Hepatocyte (in vitro differentiated cells): Measurements from ENCODE around the gene CST7. TPM values are rescaled to one million over a fixed set of nuclear protein-coding genes. Genes with fewer than 3 reads are reported as not detected.

Source experiments
- DNase-seq: peaks from one replicate; pipeline ENCODE4 v3.0.0-alpha.2; 2016; ENCODE audit warnings: low spot score
- H2AFZ ChIP-seq: fragments of 200-600 bp; sonication (generic); 2 replicates; pipeline ENCODE4 v1.6.0; 2016; ENCODE audit warnings: antibody characterized with exemption, mild to moderate bottlenecking
- H3K27ac ChIP-seq: fragments of 200-600 bp; sonication (generic); 2 replicates; pipeline ENCODE4 v1.5.1; 2016; ENCODE audit warnings: mild to moderate bottlenecking
- H3K27me3 ChIP-seq: fragments of 200-600 bp; sonication (generic); 2 replicates; pipeline ENCODE4 v1.6.1; 2016
- H3K36me3 ChIP-seq: fragments of 200-600 bp; sonication (generic); replicated peaks from 2 replicates; pipeline ENCODE4 v1.5.1; 2016; ENCODE audit warnings: low read depth; ENCODE audit not compliant: insufficient read depth
- H3K4me1 ChIP-seq: fragments of 200-600 bp; sonication (generic); 2 replicates; pipeline ENCODE4 v1.5.1; 2016; ENCODE audit warnings: mild to moderate bottlenecking, moderate library complexity; ENCODE audit not compliant: insufficient read depth
- H3K4me2 ChIP-seq: fragments of 200-600 bp; sonication (generic); 2 replicates; pipeline ENCODE4 v1.6.0; 2016
- H3K4me3 ChIP-seq: fragments of 200-600 bp; sonication (generic); 2 replicates; pipeline ENCODE4 v1.5.1; 2016; ENCODE audit warnings: mild to moderate bottlenecking
- H3K79me2 ChIP-seq: fragments of 200-600 bp; sonication (generic); 2 replicates; pipeline ENCODE4 v1.6.0; 2017; ENCODE audit warnings: mild to moderate bottlenecking
- H3K9me2 ChIP-seq: fragments of 200-600 bp; sonication (generic); replicated peaks from 2 replicates; pipeline ENCODE4 v1.6.0; 2017; ENCODE audit warnings: mild to moderate bottlenecking; ENCODE audit not compliant: insufficient read depth
- H3K9me3 ChIP-seq: fragments of 200-600 bp; sonication (generic); 2 replicates; pipeline ENCODE4 v1.5.1; 2016; ENCODE audit warnings: low read depth, mild to moderate bottlenecking
- H4K20me1 ChIP-seq: fragments of 200-600 bp; sonication (generic); 2 replicates; pipeline ENCODE4 v1.6.0; 2016; ENCODE audit warnings: mild to moderate bottlenecking; ENCODE audit not compliant: insufficient read depth, poor library complexity, severe bottlenecking
- CTCF ChIP-seq: fragments of 200-600 bp; sonication (generic); IDR thresholded peaks from 2 replicates; pipeline ENCODE4 v1.5.1; 2016; ENCODE audit warnings: antibody characterized with exemption, mild to moderate bottlenecking; ENCODE audit not compliant: poor library complexity
- EZH2 ChIP-seq: fragments of 200-600 bp; sonication (generic); IDR thresholded peaks from 2 replicates; pipeline ENCODE4 v1.6.1; 2016; ENCODE audit warnings: antibody characterized with exemption, mild to moderate bottlenecking, borderline replicate concordance
- EZH2phosphoT487 ChIP-seq: fragments of 200-600 bp; sonication (generic); IDR thresholded peaks from one replicate; pipeline ENCODE4 v1.6.1; 2018; ENCODE audit warnings: antibody characterized with exemption, mild to moderate bottlenecking, low read depth, moderate library complexity; ENCODE audit not compliant: unreplicated experiment, severe bottlenecking
- WGBS: methylation state at CpG from one replicate; pipeline ENCODE4 v1.1.6; 2016; ENCODE audit warnings: low lambda C conversion rate; ENCODE audit errors: missing lambda C conversion rate; 5-methylcytosine and 5-hydroxymethylcytosine counted together
- polyA plus RNA-seq: library from polyadenylated mRNA; unstranded; fragments of >200 nt; fragmentation: Nextera tagmentation; extraction: Ambion mirVana; gene quantifications from 2 replicates; pipeline ENCODE4 v1.2.1, GENCODE V29; 2016
- total RNA-seq: library from RNA; depleted of rRNA; stranded (reverse); fragments of >200 nt; gene quantifications from 2 replicates; pipeline ENCODE4 v1.2.3, GENCODE V29; 2014

Gene CST7
- total and polyA plus RNA-seq, 2 experiments from 2014 or later = not detected

GRCh38 chr20:24987873-24988835, 39.1 kb downstream of the CST7 start:
- Histone ChIP-seq H2AFZ (no peak overlapping the region), H3K4me1 (peaks cover 13% of the 10 kb centered on the region), H3K27ac (no peak overlapping the region), H3K4me3 (no peak overlapping the region), H3K9me3 (no peaks in the 10 kb centered on the region), H3K36me3 (no peaks in the 10 kb centered on the region), H3K79me2 (peaks cover 64% of the 10 kb centered on the region), H3K27me3 (no peaks in the 10 kb centered on the region), H4K20me1 (peaks cover 7% of the 10 kb centered on the region), H3K9me2 (no peaks in the 10 kb centered on the region), H3K4me2 (no peak overlapping the region)
- DNase-seq = no peak
- TF ChIP-seq EZH2 (no peak), CTCF (no peak), EZH2phosphoT487 (no peak)
- 92% methylated on average over 7 of the region's 7 CpGs for WGBS

- no peaks in the 10 kb centered on the region for H3K36me3 ChIP-seq
- DNase-seq = no peak
- 97% methylated on average over 3 of the region's 3 CpGs for WGBS
- peaks cover 7% of the 10 kb centered on the region for H4K20me1 ChIP-seq
- no peak overlapping the region for H3K4me3 ChIP-seq
- no peaks in the 10 kb centered on the region for H3K27me3 ChIP-seq
- no peak overlapping the region for H3K27ac ChIP-seq
- H3K9me2 ChIP-seq = no peaks in the 10 kb centered on the region
- H3K4me1 ChIP-seq = peaks cover 13% of the 10 kb centered on the region
- no peaks in the 10 kb centered on the region for H3K9me3 ChIP-seq
- no peak overlapping the region for H3K4me2 ChIP-seq
- TF ChIP-seq CTCF (no peak), EZH2phosphoT487 (no peak), EZH2 (no peak)
- no peak overlapping the region for H2AFZ ChIP-seq
- H3K79me2 ChIP-seq = peaks cover 61% of the 10 kb centered on the region
Observed at GRCh38 chr20:24989162-24989561, 40.1 kb downstream of the CST7 start.

GRCh38 chr20:24990810-24991252, 41.8 kb downstream of the CST7 start:
- Histone ChIP-seq H3K27me3 (no peaks in the 10 kb centered on the region), H3K27ac (no peak overlapping the region), H3K9me3 (no peaks in the 10 kb centered on the region), H4K20me1 (peaks cover 7% of the 10 kb centered on the region), H3K4me1 (peaks cover 9% of the 10 kb centered on the region), H3K4me3 (no peak overlapping the region), H3K4me2 (peak overlapping the region; percentile 93), H3K79me2 (peaks cover 54% of the 10 kb centered on the region), H3K36me3 (no peaks in the 10 kb centered on the region), H3K9me2 (no peaks in the 10 kb centered on the region), H2AFZ (no peak overlapping the region)
- no peak for DNase-seq
- TF ChIP-seq EZH2phosphoT487 (no peak), EZH2 (no peak), CTCF (no peak)
- WGBS = 62% methylated on average over 2 of the region's 2 CpGs
